SK-N-SH (cell line): ENCODE results near the gene GTF3C1. TPM values are rescaled to one million over a fixed set of nuclear protein-coding genes. Genes with fewer than 3 reads are reported as not detected.

ENCODE experiments used
- CTCF ChIA-PET: fragments of 300-600, 350-600 bp; formaldehyde crosslinking; extraction: SDS; loops from one replicate; lab custom pipeline; 2021; lab: Yijun Ruan, JAX
- POLR2A ChIA-PET: fragments of 350-600 bp; sonication (Branson Sonifier 250); formaldehyde crosslinking; extraction: SDS; loops from one replicate; lab custom pipeline; 2020; ENCODE audit warnings: antibody characterized with exemption, inconsistent platforms; lab: Yijun Ruan, JAX
- DNase-seq: peaks from one replicate; pipeline ENCODE4 v3.0.0; 2012
- H2AFZ ChIP-seq: fragments of 200-600 bp; sonication (generic); 2 replicates; pipeline ENCODE4 v1.8.1; 2016; ENCODE audit warnings: antibody characterized with exemption, mild to moderate bottlenecking, low read depth
- H3F3A ChIP-seq: fragments of 200-600 bp; sonication (generic); replicated peaks from 2 replicates; pipeline ENCODE3; 2016; ENCODE audit warnings: antibody characterized with exemption, mild to moderate bottlenecking; ENCODE audit not compliant: insufficient read depth
- H3K27ac ChIP-seq, 2 experiments: fragments of 200-500 bp in 1 of 2; fragments of 200-600 bp in 1 of 2; sonication (Bioruptor generic) in 1 of 2; sonication (generic), shearing (Covaris generic) in 1 of 2; 2 replicates each; pipeline versions ENCODE4 v1.5.1 to v1.6.1; 2014 to 2016; ENCODE audit warnings: low read depth in 2 of 2, inconsistent platforms in 1 of 2, low read length in 1 of 2, mild to moderate bottlenecking in 1 of 2, mixed read lengths in 1 of 2
- H3K27me3 ChIP-seq: fragments of 200-600 bp; sonication (generic), shearing (Covaris generic); 2 replicates; pipeline ENCODE4 v1.6.1; 2016; ENCODE audit warnings: mixed run types; ENCODE audit not compliant: insufficient read depth
- H3K36me3 ChIP-seq, 2 experiments: fragments of 200-500 bp in 1 of 2; fragments of 200-600 bp in 1 of 2; sonication (Bioruptor generic) in 1 of 2; sonication (generic) in 1 of 2; replicated peaks in 1 of 2; 2 replicates each; pipeline versions ENCODE3 to v1.5.1; 2014 to 2016; ENCODE audit warnings: low read length in 1 of 2, mild to moderate bottlenecking in 1 of 2; ENCODE audit not compliant: insufficient read depth in 2 of 2, control insufficient read depth in 1 of 2
- H3K4me1 ChIP-seq, 2 experiments: fragments of 200-500 bp in 1 of 2; fragments of 200-600 bp in 1 of 2; sonication (Bioruptor generic) in 1 of 2; sonication (generic), shearing (Covaris generic) in 1 of 2; 2 replicates each; pipeline versions ENCODE4 v1.5.1 to v1.6.1; 2014 to 2016; ENCODE audit warnings: low read depth in 1 of 2, low read length in 1 of 2, mixed run types in 1 of 2; ENCODE audit not compliant: insufficient read depth in 2 of 2, control insufficient read depth in 1 of 2
- H3K4me2 ChIP-seq: fragments of 200-600 bp; sonication (generic), shearing (Covaris generic); 2 replicates; pipeline ENCODE4 v1.6.1; 2017; ENCODE audit warnings: mixed run types
- H3K4me3 ChIP-seq, 2 experiments: fragments of 200-500 bp in 1 of 2; fragments of 200-600 bp in 1 of 2; sonication (Bioruptor generic) in 1 of 2; sonication (generic), shearing (Covaris generic) in 1 of 2; 2 replicates each; pipeline versions ENCODE4 v1.5.1 to v1.8.1; 2014 to 2016; ENCODE audit warnings: low read depth in 2 of 2, inconsistent platforms in 1 of 2, low read length in 1 of 2, mild to moderate bottlenecking in 1 of 2, mixed read lengths in 1 of 2, moderate library complexity in 1 of 2
- H3K79me2 ChIP-seq: fragments of 200-600 bp; sonication (generic); 2 replicates; pipeline ENCODE4 v1.8.1; 2017; ENCODE audit warnings: mild to moderate bottlenecking; ENCODE audit not compliant: insufficient read depth
- H3K9ac ChIP-seq: fragments of 200-600 bp; sonication (generic); 2 replicates; pipeline ENCODE4 v1.6.1; 2017; ENCODE audit warnings: mixed run types
- H3K9me2 ChIP-seq: fragments of 200-600 bp; sonication (generic); 2 replicates; pipeline ENCODE4 v1.6.1; 2017; ENCODE audit warnings: mixed run types
- H3K9me3 ChIP-seq: fragments of 200-600 bp; sonication (generic); 2 replicates; pipeline ENCODE4 v1.6.1; 2017; ENCODE audit warnings: mixed run types, mild to moderate bottlenecking, moderate library complexity
- H4K20me1 ChIP-seq: fragments of 200-600 bp; sonication (generic); 2 replicates; pipeline ENCODE4 v1.6.1; 2017; ENCODE audit warnings: mild to moderate bottlenecking, mixed run types; ENCODE audit not compliant: insufficient read depth
- CTCF ChIP-seq: fragments of 200-600 bp; sonication (generic); IDR thresholded peaks from 2 replicates; pipeline ENCODE4 v1.6.1; 2017; ENCODE audit warnings: antibody characterized with exemption, mild to moderate bottlenecking, moderate library complexity
- EP300 ChIP-seq, 2 experiments: IDR thresholded peaks; 2 replicates each; pipeline versions ENCODE4 v1.4.0 to v1.6.1; 2012; ENCODE audit warnings: borderline replicate concordance in 1 of 2, low read depth in 1 of 2, low read length in 1 of 2
- EZH2phosphoT487 ChIP-seq: fragments of 200-600 bp; sonication (generic); IDR thresholded peaks from 2 replicates; pipeline ENCODE4 v1.6.1; 2017; ENCODE audit warnings: low read depth, mixed run types, mild to moderate bottlenecking, antibody characterized with exemption, moderate library complexity, borderline replicate concordance
- FOSL2 ChIP-seq: IDR thresholded peaks from 2 replicates; pipeline ENCODE4 v1.4.0; 2012; ENCODE audit warnings: low read depth, mild to moderate bottlenecking, moderate library complexity, borderline replicate concordance
- FOXM1 ChIP-seq: IDR thresholded peaks from 2 replicates; pipeline ENCODE4 v1.4.0; 2012; ENCODE audit warnings: low read depth, mild to moderate bottlenecking
- JUND ChIP-seq: IDR thresholded peaks from 2 replicates; pipeline ENCODE4 v1.4.0; 2012
- RAD21 ChIP-seq: IDR thresholded peaks from 2 replicates; pipeline ENCODE4 v1.6.1; 2012; ENCODE audit warnings: mild to moderate bottlenecking, low read length
- RCOR1 ChIP-seq: fragments of 150-350 bp; IDR thresholded peaks from 2 replicates; pipeline ENCODE4 v1.6.1; 2017; ENCODE audit warnings: antibody characterized with exemption, low read length
- REST ChIP-seq: IDR thresholded peaks from 2 replicates; pipeline ENCODE4 v1.6.1; 2012; ENCODE audit warnings: mild to moderate bottlenecking, low read depth, low read length, moderate library complexity
- RXRA ChIP-seq: IDR thresholded peaks from 2 replicates; pipeline ENCODE4 v1.4.0; 2012; ENCODE audit warnings: low read depth, mild to moderate bottlenecking, borderline replicate concordance
- TCF12 ChIP-seq: IDR thresholded peaks from 2 replicates; pipeline ENCODE4 v1.4.0; 2012
- TEAD4 ChIP-seq: IDR thresholded peaks from 2 replicates; pipeline ENCODE4 v1.4.0; 2012; ENCODE audit warnings: mild to moderate bottlenecking, borderline replicate concordance; ENCODE audit not compliant: insufficient read depth
- USF2 ChIP-seq: fragments of 150-350 bp; IDR thresholded peaks from 2 replicates; pipeline ENCODE4 v1.6.1; 2017; ENCODE audit warnings: antibody characterized with exemption, low read length, low read depth, borderline replicate concordance
- ZBTB33 ChIP-seq: IDR thresholded peaks from 2 replicates; pipeline ENCODE4 v1.4.0; 2012; ENCODE audit warnings: low read depth, borderline replicate concordance
- WGBS: methylation state at CpG from one replicate; pipeline ENCODE4 v1.1.6; 2017; ENCODE audit warnings: low lambda C conversion rate; 5-methylcytosine and 5-hydroxymethylcytosine counted together
- polyA plus RNA-seq, 3 experiments: library from polyadenylated mRNA; depleted of rRNA; stranded (reverse); fragments of >200 nt; gene quantifications; 2 replicates each; pipeline ENCODE4 v1.2.3, GENCODE V29; 2012

GTF3C1 gene
- polyA plus RNA-seq, 1 of the 3 experiments (the other 2 are of a cell fraction) = 47.2 TPM

- no peak overlapping the region for H3K9ac ChIP-seq
- no peaks in the 10 kb centered on the region for H4K20me1 ChIP-seq
- H3K4me3 ChIP-seq = no peak overlapping the region
- no peak overlapping the region for H3K4me2 ChIP-seq
- POLR2A ChIA-PET = no interaction called here
- H2AFZ ChIP-seq = no peak overlapping the region
- peaks cover 22% of the 10 kb centered on the region for H3F3A ChIP-seq
- H3K79me2 ChIP-seq = no peaks in the 10 kb centered on the region
- H3K4me1 ChIP-seq = no peaks in the 10 kb centered on the region
- no peaks in the 10 kb centered on the region for H3K9me2 ChIP-seq
- WGBS = 100% methylated on average over 3 of the region's 4 CpGs
- DNase-seq = no peak
- H3K27ac ChIP-seq = no peak overlapping the region
- no peaks in the 10 kb centered on the region for H3K36me3 ChIP-seq
- CTCF ChIA-PET = interaction anchor here (1.6 kb wide), 1 partner anchor 17 kb away, joined by 6 read pairs; no protein-coding TSS in a partner anchor
- peaks cover 6% of the 10 kb centered on the region; the same call in 1 of the 2 replicates for H3K9me3 ChIP-seq
- no peak for TF ChIP-seq EZH2phosphoT487
- no peak for TF ChIP-seq USF2
- TF ChIP-seq TCF12 = no peak
- 0 out of 2 replicates have a peak, but pooled peaks have one; percentile 18 for TF ChIP-seq CTCF
- no peaks in the 10 kb centered on the region for H3K27me3 ChIP-seq
Measured at GRCh38 chr16:27428026-27428785, 121.5 kb downstream of the GTF3C1 start.

GRCh38 chr16:27427538-27427937, 122.2 kb downstream of the GTF3C1 start:
- no peaks in the 10 kb centered on the region for H3K79me2 ChIP-seq
- H3K36me3 ChIP-seq = peaks cover 0 to under 1% of the 10 kb centered on the region in 2 experiments
- POLR2A ChIA-PET = no interaction called here
- no peak for DNase-seq
- H3K4me3 ChIP-seq = no peak overlapping the region
- H2AFZ ChIP-seq = no peak overlapping the region
- H4K20me1 ChIP-seq = no peaks in the 10 kb centered on the region
- no peaks in the 10 kb centered on the region for H3K9me2 ChIP-seq
- H3K9me3 ChIP-seq = peaks cover 13% of the 10 kb centered on the region
- H3F3A ChIP-seq = peaks cover 17% of the 10 kb centered on the region
- CTCF ChIA-PET = interaction anchor here (1.6 kb wide), 1 partner anchor 17 kb away, joined by 6 read pairs; no protein-coding TSS in a partner anchor
- H3K27me3 ChIP-seq = no peaks in the 10 kb centered on the region
- H3K4me1 ChIP-seq = no peaks in the 10 kb centered on the region
- H3K9ac ChIP-seq = no peak overlapping the region
- H3K27ac ChIP-seq = no peak overlapping the region
- WGBS = 61% methylated on average over 5 of the region's 5 CpGs
- H3K4me2 ChIP-seq = no peak overlapping the region
- TF ChIP-seq RXRA (no peak), REST (no peak), FOXM1 (no peak), ZBTB33 (no peak), EZH2phosphoT487 (no peak), RCOR1 (no peak), USF2 (no peak), EP300 (IDR thresholded peaks at IDR 0.05; ENCODE audit: borderline replicate concordance in 1 of 2, low read depth in 1 of 2, low read length in 1 of 2) (no peak), FOSL2 (no peak), TCF12 (no peak), RAD21 (no peak), TEAD4 (no peak), JUND (no peak)
